AG04449 (cell line): ENCODE measurements around the gene NRG3.

ENCODE experiments used
- CTCF ChIA-PET: fragments of 350-600 bp; formaldehyde crosslinking; extraction: SDS; loops from one replicate; lab custom pipeline; 2021; ENCODE audit warnings: antibody characterized with exemption; lab: Yijun Ruan, JAX
- POLR2A ChIA-PET: fragments of 400-600, 350-600 bp; formaldehyde crosslinking; extraction: SDS; loops from one replicate; lab custom pipeline; 2020; ENCODE audit warnings: antibody characterized with exemption, inconsistent platforms; lab: Yijun Ruan, JAX
- DNase-seq: peaks from one replicate; pipeline ENCODE4 v3.0.0-alpha.2; 2010; ENCODE audit warnings: low read depth, low spot score
- H3K4me3 ChIP-seq: 2 replicates; pipeline ENCODE4 v1.5.1; 2011; ENCODE audit warnings: low read depth, mild to moderate bottlenecking, control low read depth, low read length
- TF ChIP-seq, protein P1 (sequence below): IDR thresholded peaks from one replicate; pipeline ENCODE4 v1.5.1; 2011; ENCODE audit warnings: mild to moderate bottlenecking, moderate library complexity, low read length, control low read depth, inconsistent platforms; ENCODE audit not compliant: insufficient read depth; ENCODE audit errors: missing control alignments

NRG3 gene

GRCh38 chr10:82576093-82576492 lies 701.1 kb downstream of the NRG3 start:
- POLR2A ChIA-PET: no interaction called here
- no peak overlapping the region for H3K4me3 ChIP-seq
- TF ChIP-seq, protein P1, sequence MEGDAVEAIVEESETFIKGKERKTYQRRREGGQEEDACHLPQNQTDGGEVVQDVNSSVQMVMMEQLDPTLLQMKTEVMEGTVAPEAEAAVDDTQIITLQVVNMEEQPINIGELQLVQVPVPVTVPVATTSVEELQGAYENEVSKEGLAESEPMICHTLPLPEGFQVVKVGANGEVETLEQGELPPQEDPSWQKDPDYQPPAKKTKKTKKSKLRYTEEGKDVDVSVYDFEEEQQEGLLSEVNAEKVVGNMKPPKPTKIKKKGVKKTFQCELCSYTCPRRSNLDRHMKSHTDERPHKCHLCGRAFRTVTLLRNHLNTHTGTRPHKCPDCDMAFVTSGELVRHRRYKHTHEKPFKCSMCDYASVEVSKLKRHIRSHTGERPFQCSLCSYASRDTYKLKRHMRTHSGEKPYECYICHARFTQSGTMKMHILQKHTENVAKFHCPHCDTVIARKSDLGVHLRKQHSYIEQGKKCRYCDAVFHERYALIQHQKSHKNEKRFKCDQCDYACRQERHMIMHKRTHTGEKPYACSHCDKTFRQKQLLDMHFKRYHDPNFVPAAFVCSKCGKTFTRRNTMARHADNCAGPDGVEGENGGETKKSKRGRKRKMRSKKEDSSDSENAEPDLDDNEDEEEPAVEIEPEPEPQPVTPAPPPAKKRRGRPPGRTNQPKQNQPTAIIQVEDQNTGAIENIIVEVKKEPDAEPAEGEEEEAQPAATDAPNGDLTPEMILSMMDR: no peak
- CTCF ChIA-PET: no interaction called here
- no peak for DNase-seq

DNA sequence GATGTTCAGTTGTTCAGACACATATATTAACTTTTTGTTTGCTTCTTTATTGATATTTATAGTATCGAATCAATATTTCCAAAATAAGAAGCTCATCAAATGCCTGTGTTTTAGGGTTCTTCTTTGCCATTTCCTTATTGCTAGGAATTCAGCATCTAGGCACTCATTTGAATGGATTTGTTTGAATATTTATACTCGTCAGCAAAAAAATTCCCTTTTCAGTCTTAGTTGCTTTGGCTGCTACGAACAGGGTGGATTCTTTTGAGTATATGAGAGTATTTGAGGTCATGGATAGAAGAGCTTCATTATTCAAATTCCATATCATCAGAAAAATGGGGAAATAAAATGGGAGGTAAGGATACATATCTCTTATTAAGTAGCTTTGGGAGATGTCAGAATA lies 706.9 kb downstream of the NRG3 start:
- ChIA-PET CTCF (no interaction called here), POLR2A (no interaction called here)
- DNase-seq: no peak
- no peak overlapping the region for H3K4me3 ChIP-seq
- TF ChIP-seq, protein P1: no peak

DNA sequence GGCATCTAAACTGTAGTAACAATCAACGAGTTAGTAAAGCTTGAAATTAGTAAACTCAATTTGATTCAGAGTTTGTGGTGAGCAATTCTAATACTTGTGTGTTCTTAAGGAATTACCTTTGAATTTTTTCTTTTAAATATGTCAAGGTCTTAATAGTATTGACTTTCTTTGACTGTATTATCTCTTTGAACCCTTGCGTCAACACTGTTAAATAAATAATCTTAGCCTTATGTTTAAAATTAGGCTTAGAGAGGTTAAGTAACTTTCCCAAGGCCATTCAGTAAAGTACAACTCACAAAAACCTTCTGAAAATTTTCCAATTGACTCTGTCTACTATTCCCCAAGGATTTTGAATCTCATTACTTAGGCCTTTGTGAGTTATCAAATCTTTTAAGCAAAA lies 716.4 kb downstream of the NRG3 start:
- H3K4me3 ChIP-seq: no peak overlapping the region
- ChIA-PET POLR2A (no interaction called here), CTCF (no interaction called here)
- TF ChIP-seq, protein P1: no peak
- DNase-seq: no peak

- ChIA-PET POLR2A (no interaction called here), CTCF (no interaction called here)
- no peak overlapping the region for H3K4me3 ChIP-seq
- no peak for DNase-seq
- TF ChIP-seq, protein P1: no peak
Observed at GRCh38 chr10:82597840-82598239, 722.8 kb downstream of the NRG3 start.

- no peak for DNase-seq
- no peak overlapping the region for H3K4me3 ChIP-seq
- TF ChIP-seq, protein P1: no peak
- CTCF ChIA-PET: no interaction called here
- POLR2A ChIA-PET: no interaction called here
Observed at GRCh38 chr10:82609845-82610244, 734.9 kb downstream of the NRG3 start.

GRCh38 chr10:82618007-82618406 lies 743.0 kb downstream of the NRG3 start:
- POLR2A ChIA-PET: no interaction called here
- no peak overlapping the region for H3K4me3 ChIP-seq
- CTCF ChIA-PET: no interaction called here
- TF ChIP-seq, protein P1: no peak
- DNase-seq: no peak
